Left forelimb (tissue), 1 donor: Measurements from ENCODE around the gene ELMO2.
A peak's percentile ranks its signal among the peaks of the same experiment; 100 is the strongest.

ENCODE experiments used
- DNase-seq: peaks from one replicate; pipeline ENCODE4 v3.0.0-alpha.2; 2018; ENCODE audit warnings: low spot score

Gene ELMO2

DNA sequence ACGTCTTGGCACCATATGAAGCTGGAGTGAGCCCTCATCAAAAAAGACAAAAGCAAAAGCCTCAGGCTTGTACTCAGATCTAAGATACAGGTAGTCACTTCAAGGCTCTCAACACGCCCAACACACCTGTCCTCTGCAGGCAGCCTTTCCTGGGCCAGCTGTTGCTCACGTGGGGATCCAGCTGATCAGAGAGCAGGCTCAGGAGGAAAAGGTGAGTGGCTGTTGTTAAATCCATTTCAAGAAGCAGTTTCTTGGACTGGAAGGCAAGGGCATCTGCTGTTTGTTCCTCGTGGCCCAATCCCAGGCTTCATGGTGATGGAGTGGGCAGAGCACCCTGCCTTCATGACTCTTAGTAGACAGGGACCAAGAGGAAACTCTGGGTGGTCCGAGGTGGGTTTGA lies 39.6 kb downstream of the ELMO2 start:
- no peak for DNase-seq

- DNase-seq: no peak
These were observed 40.8 kb downstream of the ELMO2 start for GRCh38 chr20:46365487-46366220.

- DNase-seq: no peak
These were observed 41.5 kb downstream of the ELMO2 start for GRCh38 chr20:46364670-46365486.

DNA sequence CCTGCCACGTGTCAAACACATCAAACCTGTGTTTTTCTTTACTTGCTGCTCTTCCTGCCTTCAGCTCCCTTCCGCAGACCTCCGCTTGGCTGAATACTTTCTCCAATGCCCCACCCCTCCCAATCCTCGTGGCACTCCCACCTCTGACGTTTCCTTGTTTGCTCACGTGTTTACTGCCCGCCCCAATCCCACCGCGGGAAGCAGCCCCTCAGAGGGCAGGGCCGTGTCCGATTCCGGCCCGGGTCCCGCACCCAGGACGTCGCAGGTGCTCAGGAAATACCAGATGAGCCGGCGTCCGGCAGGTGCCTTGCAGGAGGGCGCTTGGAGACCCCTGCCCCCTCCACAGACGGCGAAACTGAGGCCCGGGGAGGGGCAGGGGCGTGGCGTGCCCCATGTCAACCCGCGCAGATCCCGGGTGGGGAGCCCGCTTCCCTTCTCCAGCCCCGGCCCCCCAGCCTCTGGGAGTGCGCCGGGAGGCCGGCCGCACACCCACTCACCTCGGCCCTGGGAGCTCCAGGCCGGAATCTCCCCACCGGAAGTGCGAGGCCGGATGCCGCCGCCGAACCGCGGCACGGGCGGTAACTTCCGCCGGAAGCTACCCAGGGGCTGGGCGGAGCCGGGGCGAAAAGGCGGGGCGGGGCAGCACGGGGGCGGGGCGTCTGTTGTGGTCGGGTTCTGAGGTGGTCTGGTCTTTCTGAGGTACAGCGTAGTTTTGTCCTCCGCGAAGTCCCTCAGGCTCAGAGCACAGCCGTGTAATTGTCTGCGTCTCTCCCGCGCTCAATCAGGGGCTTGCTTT lies 42.3 kb downstream of the ELMO2 start:
- DNase-seq: peak; percentile 94

GRCh38 chr20:46362921-46363867 lies 43.2 kb downstream of the ELMO2 start:
- DNase-seq: no peak

- DNase-seq: no peak
These were observed 44.6 kb downstream of the ELMO2 start for GRCh38 chr20:46361811-46362210.

GRCh38 chr20:46361381-46361780 lies 45.0 kb downstream of the ELMO2 start:
- DNase-seq: no peak

GRCh38 chr20:46359233-46359751 lies 47.1 kb downstream of the ELMO2 start:
- no peak for DNase-seq

GRCh38 chr20:46358346-46359058 lies 47.9 kb downstream of the ELMO2 start:
- no peak for DNase-seq

DNA sequence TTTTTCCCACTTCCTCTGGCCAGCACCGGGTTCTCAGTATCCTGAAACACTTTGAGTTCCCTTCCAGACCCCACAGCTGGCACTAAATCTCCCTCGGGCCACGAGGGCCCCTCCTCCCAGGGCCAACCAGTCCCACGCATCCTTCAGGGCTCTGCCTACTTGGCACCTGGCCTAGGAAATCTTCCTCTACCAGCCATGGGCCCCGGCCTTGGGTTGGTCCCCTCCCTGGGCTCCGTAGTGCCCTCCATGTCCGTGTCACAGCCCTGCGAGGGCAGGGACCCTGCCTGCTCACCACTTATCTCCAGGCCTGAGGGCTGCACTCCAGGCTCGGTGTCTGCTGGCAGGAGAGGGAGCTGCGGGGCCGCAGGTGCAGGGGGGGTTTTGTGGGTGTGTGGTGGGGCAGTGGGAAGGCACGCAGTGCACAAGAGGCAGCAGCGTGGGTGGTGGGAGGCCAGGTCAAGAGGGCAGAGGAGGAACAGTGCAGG lies 49.3 kb downstream of the ELMO2 start:
- DNase-seq: no peak

DNA sequence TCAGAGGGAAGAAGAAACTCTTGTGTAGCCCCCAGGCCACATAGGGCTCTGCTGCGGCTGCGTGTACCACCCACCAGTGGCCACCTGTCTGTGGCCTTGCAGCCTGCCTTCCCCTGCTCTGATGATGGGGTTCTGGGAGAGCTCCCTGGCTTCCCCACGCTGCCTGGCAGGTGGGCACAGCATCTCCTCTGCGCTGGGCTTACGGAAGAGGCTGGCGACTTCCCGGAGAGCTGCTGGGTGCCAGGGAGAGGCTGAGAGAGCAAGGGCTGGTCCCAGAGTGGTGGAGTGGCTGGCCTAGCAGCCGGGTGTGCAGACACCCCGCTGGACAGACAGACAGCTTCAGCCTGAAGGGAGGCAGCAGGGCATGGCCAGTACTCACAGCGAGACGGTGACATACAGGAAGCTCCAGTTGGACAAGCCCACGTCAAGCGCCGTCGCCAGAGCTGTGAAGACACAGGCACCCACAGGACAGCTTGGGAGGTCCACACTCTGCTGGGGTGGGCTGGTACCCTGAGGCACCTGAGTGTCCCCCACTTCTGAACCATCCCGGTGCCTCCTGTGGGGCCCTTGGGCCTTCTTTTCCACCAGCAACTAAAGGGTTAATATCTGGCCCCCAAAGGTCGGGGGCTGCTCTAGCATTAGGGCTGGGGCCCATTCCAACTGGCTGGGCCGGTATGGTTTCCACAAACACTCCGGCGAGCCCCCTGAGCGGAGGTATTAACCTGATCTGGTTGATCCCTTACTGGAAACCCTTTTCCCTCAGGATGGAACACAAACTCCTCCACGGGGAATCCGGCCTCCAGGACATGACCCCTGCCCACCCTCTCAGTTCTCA lies 50.0 kb downstream of the ELMO2 start:
- DNase-seq: no peak

GRCh38 chr20:46355778-46356177 lies 50.6 kb downstream of the ELMO2 start:
- DNase-seq: no peak

- no peak for DNase-seq
These were observed 51.3 kb downstream of the ELMO2 start for GRCh38 chr20:46354920-46355654.

- DNase-seq: no peak
These were observed 52.2 kb downstream of the ELMO2 start for GRCh38 chr20:46354207-46354555.

DNA sequence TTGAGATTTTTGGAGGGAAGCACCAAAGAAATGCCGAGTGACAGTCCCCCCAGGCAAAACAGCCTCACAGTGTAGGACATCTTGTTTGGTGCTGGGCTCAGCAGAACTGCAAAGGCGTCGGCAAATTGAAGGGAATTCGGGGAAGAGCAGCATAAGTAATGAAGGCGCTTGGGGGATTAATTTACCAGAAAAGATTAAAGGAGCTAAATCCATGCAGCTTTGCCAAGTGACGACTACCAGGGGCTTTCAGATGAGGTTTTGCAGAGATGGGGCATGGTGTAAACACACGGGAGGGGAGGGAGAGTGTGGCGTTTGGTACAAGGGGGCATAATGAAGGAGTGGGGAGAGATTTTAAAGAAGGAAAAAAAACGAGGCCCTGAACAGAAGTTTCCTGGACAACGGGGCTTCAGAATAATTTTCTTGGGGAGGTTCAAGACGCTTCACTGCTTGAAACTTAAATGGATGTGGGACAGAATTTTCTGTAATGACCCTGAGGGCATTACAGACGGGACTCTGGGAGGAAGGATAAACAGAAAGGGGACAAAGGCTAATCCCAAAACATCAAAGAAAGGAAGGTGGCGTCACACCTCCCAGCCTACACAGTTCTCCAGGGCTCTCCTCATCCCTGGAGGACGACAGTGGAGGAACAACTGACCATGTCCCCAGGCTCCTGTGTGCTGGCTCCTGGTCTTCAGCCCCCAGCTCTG lies 52.8 kb downstream of the ELMO2 start:
- no peak for DNase-seq

- no peak for DNase-seq
These were observed 54.0 kb downstream of the ELMO2 start for GRCh38 chr20:46352370-46352938.

GRCh38 chr20:46351357-46352058 lies 54.9 kb downstream of the ELMO2 start:
- DNase-seq: no peak
